GM12874 (cell line): ENCODE measurements around the gene PLEKHG2.

Experiments
- CTCF ChIP-seq: IDR thresholded peaks from 2 replicates; pipeline ENCODE4 v1.5.1; 2011; ENCODE audit warnings: low read depth, mild to moderate bottlenecking, control low read depth, low read length, moderate library complexity; ENCODE audit not compliant: insufficient read depth

Gene PLEKHG2

GRCh38 chr19:39423258-39424086, 11.0 kb downstream of the PLEKHG2 start:
- TF ChIP-seq CTCF, result no peak

- no peak for TF ChIP-seq CTCF
Measured at GRCh38 chr19:39424934-39425333, 12.5 kb downstream of the PLEKHG2 start.

- TF ChIP-seq CTCF, result no peak
Measured at GRCh38 chr19:39425744-39426143, 13.3 kb downstream of the PLEKHG2 start.

- no peak for TF ChIP-seq CTCF
Measured at GRCh38 chr19:39426170-39426569, 13.7 kb downstream of the PLEKHG2 start.

- no peak for TF ChIP-seq CTCF
Measured at GRCh38 chr19:39427707-39428106, 15.2 kb downstream of the PLEKHG2 start.

- TF ChIP-seq CTCF, result no peak
Measured at GRCh38 chr19:39428283-39429112, 16.0 kb downstream of the PLEKHG2 start.
